HepG2 (cell line): Measurements from ENCODE around the gene RPS6KA2. TPM values are rescaled to one million over a fixed set of nuclear protein-coding genes. Genes with fewer than 3 reads are reported as not detected.

ENCODE experiments used
- ATAC-seq: fragments of 200-7000 bp; cut with Tn5 transposase; 3 replicates; pipeline ENCODE4 v1.9.1; 2020; ENCODE audit warnings: mild to moderate bottlenecking, moderate library complexity
- BruUV-seq: library from RNA; stranded (reverse); fragments of 400-500 nt; replicated peaks from 2 replicates; lab custom pipeline; 2021; lab: Mats Ljungman, UMichigan
- CTCF ChIA-PET: fragments of 300-600 bp; formaldehyde crosslinking; extraction: SDS; loops from one replicate; lab custom pipeline; 2021; ENCODE audit warnings: low total read pairs, inconsistent platforms, low intra/inter-chr PET ratio; lab: Yijun Ruan, JAX
- POLR2A ChIA-PET: fragments of 350-600 bp; sonication (Branson Sonifier 250); formaldehyde crosslinking; loops from one replicate; lab custom pipeline; 2020; ENCODE audit warnings: antibody characterized with exemption, inconsistent platforms; lab: Yijun Ruan, JAX
- DNase-seq: peaks from one replicate; pipeline ENCODE4 v3.0.0-alpha.2; 2015; ENCODE audit warnings: low spot score
- FAIRE-seq: peaks from 3 replicates; lab custom pipeline; 2011; peaks lifted over from hg19 to GRCh38; lab: Jason Lieb, UNC
- H2AFZ ChIP-seq: one replicate; pipeline ENCODE4 v1.6.1; 2011; ENCODE audit warnings: low read length, inconsistent platforms
- H3K27ac ChIP-seq: fragments of 300-600 bp; 3 replicates; pipeline ENCODE4 v1.8.0; 2011; ENCODE audit warnings: mixed run types, mild to moderate bottlenecking, mixed read lengths, low read length, inconsistent platforms; ENCODE audit not compliant: insufficient read depth; ENCODE audit errors: extremely low read length
- H3K27me3 ChIP-seq, 2 experiments: fragments of 200-600 bp in 1 of 2; 2 replicates in 1 of 2; 3 replicates in 1 of 2; pipeline versions ENCODE4 v1.6.0 to v1.8.0; 2011; ENCODE audit warnings: low read length in 2 of 2, mild to moderate bottlenecking in 2 of 2, moderate library complexity in 2 of 2, inconsistent platforms in 1 of 2; ENCODE audit not compliant: insufficient read depth in 2 of 2, control insufficient read depth in 1 of 2
- H3K36me3 ChIP-seq, 2 experiments: fragments of 200-600 bp in 1 of 2; replicated peaks in 1 of 2; 2 replicates in 1 of 2; 3 replicates in 1 of 2; pipeline versions ENCODE4 v1.5.1 to v1.8.0; 2011; ENCODE audit warnings: low read length in 2 of 2, inconsistent platforms in 1 of 2; ENCODE audit not compliant: insufficient read depth in 2 of 2, control insufficient read depth in 1 of 2
- H3K4me1 ChIP-seq: 2 replicates; pipeline ENCODE4 v1.5.1; 2012; ENCODE audit warnings: low read length, inconsistent platforms; ENCODE audit not compliant: insufficient read depth
- H3K4me2 ChIP-seq: 2 replicates; pipeline ENCODE4 v1.6.0; 2011; ENCODE audit warnings: low read depth, low read length, inconsistent platforms
- H3K4me3 ChIP-seq, 3 experiments: fragments of 200-600 bp in 1 of 3; sonication (generic), shearing (Covaris generic) in 1 of 3; replicated peaks in 1 of 3; 2 replicates each; pipeline ENCODE4 v1.5.1; 2011 to 2016; ENCODE audit warnings: low read length in 3 of 3, inconsistent platforms in 2 of 3, low read depth in 2 of 3, mild to moderate bottlenecking in 2 of 3, control low read depth in 1 of 3, mixed read lengths in 1 of 3; ENCODE audit not compliant: insufficient read depth in 1 of 3
- H3K79me2 ChIP-seq: one replicate; pipeline ENCODE4 v1.6.1; 2011; ENCODE audit warnings: low read length, inconsistent platforms; ENCODE audit not compliant: insufficient read depth
- H3K9ac ChIP-seq: 2 replicates; pipeline ENCODE4 v1.6.0; 2011; ENCODE audit warnings: mild to moderate bottlenecking, low read depth, low read length, inconsistent platforms; ENCODE audit not compliant: insufficient read depth
- H3K9me3 ChIP-seq: 2 replicates; pipeline ENCODE4 v1.5.1; 2012; ENCODE audit warnings: mild to moderate bottlenecking, low read length
- H4K20me1 ChIP-seq: 2 replicates; pipeline ENCODE4 v1.6.0; 2011; ENCODE audit warnings: inconsistent platforms, mild to moderate bottlenecking, low read length, moderate library complexity; ENCODE audit not compliant: insufficient read depth
- BRD4 ChIP-seq: sonication (generic); formaldehyde crosslinking; IDR thresholded peaks from 2 replicates; pipeline ENCODE4 v1.4.0; 2020; ENCODE audit warnings: missing genetic modification reagents
- HMG20A ChIP-seq: IDR thresholded peaks from 2 replicates; pipeline ENCODE4 v1.6.1; 2016; ENCODE audit warnings: borderline replicate concordance
- HMG20B ChIP-seq: conservative IDR thresholded peaks from 2 replicates; pipeline ENCODE4 v1.6.1; 2016; ENCODE audit warnings: missing genetic modification reagents, missing compliant biosample characterization
- IKZF1 ChIP-seq: fragments of 450-650 bp; IDR thresholded peaks from 2 replicates; pipeline ENCODE4 v1.7.1; 2016
- KDM4B ChIP-seq: sonication (generic); formaldehyde crosslinking; IDR thresholded peaks from 2 replicates; pipeline ENCODE4 v1.4.0; 2020; ENCODE audit warnings: missing genetic modification reagents
- MLLT10 ChIP-seq: sonication (generic); formaldehyde crosslinking; IDR thresholded peaks from 2 replicates; pipeline ENCODE4 v1.4.0; 2020; ENCODE audit warnings: missing genetic modification reagents
- MLX ChIP-seq: IDR thresholded peaks from 2 replicates; pipeline ENCODE4 v1.6.1; 2016
- MZF1 ChIP-seq: sonication (generic); formaldehyde crosslinking; IDR thresholded peaks from 2 replicates; pipeline ENCODE4 v1.8.1; 2023; ENCODE audit warnings: mild to moderate bottlenecking, missing genetic modification reagents, borderline replicate concordance
- NR0B2 ChIP-seq: sonication (generic); formaldehyde crosslinking; IDR thresholded peaks from 2 replicates; pipeline ENCODE4 v1.4.0; 2020; ENCODE audit warnings: mild to moderate bottlenecking, missing genetic modification reagents
- RNF2 ChIP-seq: fragments of 450-650 bp; conservative IDR thresholded peaks from 2 replicates; pipeline ENCODE4 v1.6.1; 2016; ENCODE audit warnings: low read depth
- RXRB ChIP-seq: IDR thresholded peaks from 2 replicates; pipeline ENCODE4 v1.6.1; 2016; ENCODE audit warnings: borderline replicate concordance, missing genetic modification reagents, missing compliant biosample characterization
- SIN3A ChIP-seq: IDR thresholded peaks from 2 replicates; pipeline ENCODE4 v1.6.1; 2011; ENCODE audit warnings: low read depth, mild to moderate bottlenecking, control low read depth, low read length, borderline replicate concordance
- TAF1 ChIP-seq: sonication (generic); formaldehyde crosslinking; IDR thresholded peaks from 2 replicates; pipeline ENCODE4 v1.4.0; 2020; ENCODE audit warnings: missing genetic modification reagents
- TFAP4 ChIP-seq: sonication (generic); IDR thresholded peaks from 2 replicates; pipeline ENCODE4 v1.6.1; 2016; ENCODE audit warnings: low read depth, borderline replicate concordance
- TFDP1 ChIP-seq: IDR thresholded peaks from 2 replicates; pipeline ENCODE4 v1.6.1; 2016; ENCODE audit warnings: missing compliant biosample characterization, missing genetic modification reagents, borderline replicate concordance
- TOPORS ChIP-seq: sonication (generic); formaldehyde crosslinking; IDR thresholded peaks from 2 replicates; pipeline ENCODE4 v1.8.0; 2023; ENCODE audit warnings: mild to moderate bottlenecking, missing genetic modification reagents
- ZBTB39 ChIP-seq: sonication (generic); formaldehyde crosslinking; IDR thresholded peaks from 2 replicates; pipeline ENCODE4 v1.5.0; 2020; ENCODE audit warnings: missing genetic modification reagents
- ZNF362 ChIP-seq: sonication (generic); formaldehyde crosslinking; IDR thresholded peaks from 2 replicates; pipeline ENCODE4 v1.4.0; 2020; ENCODE audit warnings: missing genetic modification reagents, mild to moderate bottlenecking, borderline replicate concordance
- ZNF484 ChIP-seq: sonication (generic); formaldehyde crosslinking; IDR thresholded peaks from 2 replicates; pipeline ENCODE4 v1.5.1; 2020; ENCODE audit warnings: mild to moderate bottlenecking, low read depth, missing genetic modification reagents, borderline replicate concordance
- WGBS: methylation state at CpG from one replicate; pipeline ENCODE4 v1.1.6; 2017; ENCODE audit warnings: low lambda C conversion rate; 5-methylcytosine and 5-hydroxymethylcytosine counted together
- in situ Hi-C: cut with HindIII; loops from 2 replicates; pipeline ENCODE4 v1.10.0; 2017; ENCODE audit warnings: low pct_unique_long_range_greater_than_20kb; ENCODE audit not compliant: extremely low pct_ligation_motif_present
- intact Hi-C: fragments of 100-400 bp; cut with micrococcal nuclease; formaldehyde crosslinking; loops from one replicate; pipeline ENCODE4 v1.10.0; 2022; ENCODE audit not compliant: unreplicated experiment
- polyA plus RNA-seq, 8 experiments: library from polyadenylated mRNA; depleted of rRNA in 3 of 8; stranded (reverse) in 7 of 8; unstranded in 1 of 8; fragments of >200 nt; fragmentation: Illumina TruSeq in 4 of 8; extraction: Trizol in 4 of 8; gene quantifications; 2 replicates each; pipeline versions ENCODE4 v1.2.1 to v1.2.3, GENCODE V29; 2011 to 2016; ENCODE audit warnings: low read depth in 4 of 8, missing spikeins in 1 of 8, mixed read lengths in 1 of 8; ENCODE audit not compliant: insufficient read depth in 1 of 8
- total RNA-seq, 5 experiments: library from RNA; depleted of rRNA; stranded (reverse); fragments of >200 nt; fragmentation: Illumina TruSeq; extraction: Trizol; gene quantifications; 2 replicates each; pipeline ENCODE4 v1.2.3, GENCODE V29; 2016; ENCODE audit warnings: low read depth in 1 of 5

The RPS6KA2 gene
- total and polyA plus RNA-seq, 2 of the 13 experiments (the other 11 are each of a cell fraction or from before 2014, with no cell fraction given), result 0.22 to 0.38 TPM

GRCh38 chr6:166545156-166546034 is 81.7 kb downstream of the RPS6KA2 start:
- peaks cover 4 to 73% of the 10 kb centered on the region in 2 experiments; a peak in 4 of 5 replicates for H3K27me3 ChIP-seq
- no peaks in the 10 kb centered on the region for H3K4me1 ChIP-seq
- H3K79me2 ChIP-seq, result no peaks in the 10 kb centered on the region
- no peak overlapping the region for H2AFZ ChIP-seq
- H3K9me3 ChIP-seq, result no peaks in the 10 kb centered on the region
- no peak overlapping the region for H3K27ac ChIP-seq
- ChIA-PET CTCF (no interaction called here), POLR2A (no interaction called here)
- H4K20me1 ChIP-seq, result no peaks in the 10 kb centered on the region
- FAIRE-seq (no peak), ATAC-seq (no peak), DNase-seq (no peak)
- 33% methylated on average over 19 of the region's 19 CpGs for WGBS
- H3K36me3 ChIP-seq, result no peaks in the 10 kb centered on the region
- no TSS peak for BruUV-seq
- in situ Hi-C loops, result no loop called here
- H3K4me2 ChIP-seq, result no peak overlapping the region
- no peak overlapping the region for H3K9ac ChIP-seq
- intact Hi-C loops, result no loop called here
- TF ChIP-seq RXRB (CRISPR knock-in tag), result no peak
- TF ChIP-seq KDM4B, result no peak
- TF ChIP-seq TOPORS (CRISPR knock-in tag), result no peak
- TF ChIP-seq HMG20A (CRISPR knock-in tag), result no peak
- TF ChIP-seq ZBTB39, result no peak
- TF ChIP-seq ZNF362, result no peak
- no peak for TF ChIP-seq TFDP1 (CRISPR knock-in tag)
- no peak for TF ChIP-seq NR0B2 (CRISPR knock-in tag)
- TF ChIP-seq RNF2, result no peak
- no peak for TF ChIP-seq MLX (CRISPR knock-in tag)
- no peak for TF ChIP-seq HMG20B (CRISPR knock-in tag)
- TF ChIP-seq ZNF484 (CRISPR knock-in tag), result no peak
- TF ChIP-seq MZF1 (CRISPR knock-in tag), result no peak
- no peak for TF ChIP-seq MLLT10 (CRISPR knock-in tag)
- no peak for TF ChIP-seq TAF1
- no peak for TF ChIP-seq BRD4 (CRISPR knock-in tag)
- TF ChIP-seq SIN3A, result no peak
- no peak for TF ChIP-seq TFAP4
- TF ChIP-seq IKZF1, result no peak
- no peak overlapping the region for H3K4me3 ChIP-seq
